ENCODE measurements around the gene PPP1R8. TPM values are rescaled to one million over a fixed set of nuclear protein-coding genes. Genes with fewer than 3 reads are reported as not detected.
"Not testable (repeated sequence)": the region's sequence is repeated elsewhere in the genome, so short reads cannot be mapped to it uniquely, and the experiment has no call there.

PPP1R8 gene
- polyA plus RNA-seq, 3 donors: 65.1 to 70.0 (median 67.5) TPM

DNA sequence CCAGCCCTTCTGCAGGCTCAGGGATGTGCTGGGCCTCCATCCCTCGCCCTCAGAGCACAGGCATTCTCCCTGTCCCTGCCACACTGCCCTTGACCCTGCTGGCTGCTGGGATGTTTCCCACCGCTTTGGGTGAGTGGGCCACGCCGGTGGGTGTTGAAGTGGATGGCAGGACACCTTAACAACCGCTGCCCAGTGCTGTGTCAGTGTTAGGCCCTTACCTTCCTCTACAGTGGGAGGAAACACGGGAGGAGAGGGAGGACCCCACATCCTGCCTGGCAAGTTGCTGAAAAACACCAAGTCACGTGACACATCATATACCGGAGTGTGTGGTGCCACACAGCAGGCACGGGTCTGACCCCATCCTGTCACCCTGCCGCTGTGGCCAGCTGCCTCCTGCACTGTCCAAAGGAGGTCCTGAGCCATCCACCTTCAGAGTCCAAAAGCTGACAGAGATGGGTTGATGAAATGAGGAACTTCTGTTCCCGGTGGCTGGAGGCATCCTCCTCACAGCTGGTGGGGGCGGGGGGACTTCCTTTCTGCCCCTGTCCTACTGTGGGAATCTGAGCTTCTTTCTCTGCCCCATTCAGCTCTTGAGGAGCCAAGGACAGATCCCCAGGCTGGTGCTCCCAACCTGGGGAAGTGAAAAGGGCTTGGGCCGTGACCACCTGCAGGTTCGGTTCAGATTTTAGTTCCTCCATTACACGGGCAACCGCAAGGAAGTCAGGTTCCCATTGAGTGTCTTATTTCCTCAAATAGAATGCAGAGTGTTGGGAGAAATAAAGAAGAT is 38.5 kb downstream of the PPP1R8 start:
- no peak for DNase-seq (ENCODE audit: low read depth in 3 of 3, low spot score in 2 of 3)

GRCh38 chr1:27869719-27870085 is 39.1 kb downstream of the PPP1R8 start:
- no peak for DNase-seq (ENCODE audit: low read depth in 3 of 3, low spot score in 2 of 3)

DNA sequence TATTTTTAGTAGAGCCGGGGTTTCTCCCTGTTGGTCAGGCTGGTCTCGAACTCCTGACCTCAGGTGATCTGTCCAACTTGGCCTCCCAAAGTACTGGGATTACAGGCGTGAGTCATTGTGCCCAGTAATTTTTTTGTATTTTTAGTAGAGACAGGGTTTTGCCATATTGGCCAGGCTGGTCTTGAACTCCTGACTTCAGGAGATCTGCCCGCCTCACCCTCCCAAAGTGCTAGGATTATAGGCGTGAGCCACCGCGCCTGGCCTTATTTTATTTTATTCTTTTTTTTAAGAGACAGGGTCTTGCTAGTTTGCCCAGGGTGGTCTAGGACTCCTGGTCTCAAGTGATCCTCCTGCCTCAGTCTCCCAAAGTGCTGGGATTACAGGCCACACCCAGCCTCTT is 40.5 kb downstream of the PPP1R8 start:
- not testable (repeated sequence) for DNase-seq (ENCODE audit: low read depth in 3 of 3, low spot score in 2 of 3)

DNA sequence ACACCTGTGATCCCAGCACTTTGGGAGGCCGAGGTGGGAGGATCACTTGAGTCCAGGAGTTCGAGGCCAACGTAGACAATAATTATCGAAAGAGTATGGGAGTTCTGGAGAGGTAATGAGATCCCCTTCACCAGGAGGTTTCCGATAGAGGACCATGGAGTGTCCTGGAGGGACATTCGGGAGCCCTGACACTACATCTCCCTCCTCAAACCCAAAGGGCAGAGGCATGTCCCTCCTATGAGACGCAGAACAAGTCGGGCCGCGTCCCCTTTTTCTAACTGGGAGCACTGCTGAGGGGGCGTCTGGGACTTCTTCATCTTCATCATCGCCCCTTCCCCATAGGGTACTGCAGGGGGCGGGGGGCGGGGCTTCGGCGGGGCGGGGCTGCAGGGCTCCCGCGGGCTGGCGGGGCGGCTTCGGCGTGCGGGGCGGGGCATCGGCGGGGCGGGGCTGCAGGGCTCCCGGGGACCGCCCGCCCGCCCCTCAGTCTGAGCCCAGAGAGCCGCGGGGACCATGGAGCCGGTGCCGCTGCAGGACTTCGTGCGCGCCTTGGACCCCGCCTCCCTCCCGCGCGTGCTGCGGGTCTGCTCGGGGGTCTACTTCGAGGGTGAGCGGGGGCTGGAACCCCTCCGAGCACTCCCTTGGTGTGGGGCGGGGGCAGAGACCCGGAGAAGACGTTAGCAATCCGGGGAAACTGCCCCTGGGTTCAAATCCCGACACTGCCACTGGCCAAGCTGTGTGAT is 41.6 kb downstream of the PPP1R8 start, which contains the start of gene THEMIS2:
TSS of gene THEMIS2 (plus strand) at position 486 of the 743 bp plus-strand sequence. CDS start at position 514, 28 bp downstream.
- no peak for DNase-seq (ENCODE audit: low read depth in 3 of 3, low spot score in 2 of 3)

- no peak for DNase-seq (ENCODE audit: low read depth in 3 of 3, low spot score in 2 of 3)
Observed at GRCh38 chr1:27872802-27873551, 42.4 kb downstream of the PPP1R8 start.

- DNase-seq (ENCODE audit: low read depth in 3 of 3, low spot score in 2 of 3): no peak
Observed at GRCh38 chr1:27873671-27874384, 43.2 kb downstream of the PPP1R8 start.

DNA sequence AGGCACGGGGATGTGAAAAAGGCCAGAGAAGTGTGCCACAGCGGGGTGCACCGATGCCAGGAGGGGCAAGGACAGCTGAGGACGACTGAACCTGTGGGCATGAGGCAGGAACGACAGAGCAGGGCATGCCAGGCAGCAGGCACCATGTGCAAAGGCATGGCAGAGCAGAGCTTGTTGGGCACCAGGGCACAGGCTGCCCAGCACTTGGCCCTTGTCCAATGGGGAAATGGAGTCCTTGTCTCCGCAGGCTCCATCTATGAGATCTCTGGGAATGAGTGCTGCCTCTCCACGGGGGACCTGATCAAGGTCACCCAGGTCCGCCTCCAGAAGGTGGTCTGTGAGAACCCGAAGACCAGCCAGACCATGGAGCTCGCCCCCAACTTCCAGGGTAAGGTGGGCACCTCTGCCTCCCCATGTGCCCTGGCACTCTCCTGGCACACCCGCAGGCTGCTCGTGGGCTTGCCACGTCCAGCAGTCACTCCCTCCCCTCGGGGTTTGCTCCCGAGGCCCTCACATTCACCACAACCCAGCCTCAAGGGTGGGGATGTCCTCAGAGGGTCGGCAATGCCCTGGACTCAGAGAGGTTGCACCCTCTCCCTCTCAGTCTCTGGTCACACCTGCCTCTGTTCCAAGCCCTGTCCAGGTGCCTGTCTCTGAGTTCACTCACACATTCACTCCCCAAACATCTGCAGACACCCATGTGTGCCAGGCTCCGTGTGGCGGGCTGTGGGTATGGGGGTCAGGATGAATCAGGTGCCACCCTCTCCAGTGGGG is 45.9 kb downstream of the PPP1R8 start:
- DNase-seq (ENCODE audit: low read depth in 3 of 3, low spot score in 2 of 3): no peak

- DNase-seq (ENCODE audit: low read depth in 3 of 3, low spot score in 2 of 3): no peak
Observed at GRCh38 chr1:27877115-27877416, 46.5 kb downstream of the PPP1R8 start.

DNA sequence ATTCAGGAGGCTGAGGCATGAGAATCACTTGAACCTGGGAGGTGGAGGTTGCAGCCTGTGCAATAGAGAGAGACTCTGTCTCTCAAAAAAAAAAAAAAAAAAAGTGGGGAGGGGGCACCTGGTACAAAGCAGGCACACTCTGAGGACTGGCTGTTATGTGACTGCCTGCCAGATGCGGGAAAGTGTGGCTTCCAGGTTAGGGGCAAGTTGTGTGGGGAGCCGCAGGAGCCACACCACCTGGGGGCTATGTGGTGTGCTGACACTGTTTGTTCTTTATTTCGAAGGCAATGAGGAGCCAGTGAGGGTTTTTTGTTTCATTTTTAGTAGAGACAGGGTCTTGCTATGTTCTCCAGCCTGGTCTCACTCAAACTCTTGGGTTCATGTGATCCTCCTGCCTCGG is 47.5 kb downstream of the PPP1R8 start:
- no peak for DNase-seq (ENCODE audit: low read depth in 3 of 3, low spot score in 2 of 3)

DNA sequence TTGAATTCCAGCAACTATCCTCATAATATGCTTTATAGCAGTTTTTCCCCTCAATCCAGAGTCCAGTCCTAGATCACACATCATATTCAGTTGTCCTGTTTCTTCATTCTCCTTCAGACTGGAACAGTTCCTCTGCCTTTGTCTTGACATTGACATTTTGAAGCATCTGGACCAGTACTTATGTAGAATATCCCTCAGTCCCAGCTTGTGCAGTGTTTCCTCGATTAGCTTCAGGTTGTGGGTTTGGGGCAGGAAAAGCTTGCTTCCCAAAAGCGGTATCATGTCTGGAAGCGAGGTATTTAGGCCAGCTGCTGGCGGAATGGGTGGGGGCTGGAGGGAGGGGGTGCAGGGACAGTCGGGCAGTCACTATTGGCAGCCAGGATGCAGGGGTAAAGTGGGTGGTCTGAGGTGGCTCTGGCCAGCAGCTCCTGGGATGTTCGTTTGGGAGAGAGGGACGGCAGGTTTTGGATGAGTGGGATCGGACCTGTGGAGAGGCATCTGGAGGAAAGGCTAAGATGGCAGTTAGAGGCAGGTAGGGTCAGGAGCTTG is 48.3 kb downstream of the PPP1R8 start:
- DNase-seq (ENCODE audit: low read depth in 3 of 3, low spot score in 2 of 3): no peak

DNA sequence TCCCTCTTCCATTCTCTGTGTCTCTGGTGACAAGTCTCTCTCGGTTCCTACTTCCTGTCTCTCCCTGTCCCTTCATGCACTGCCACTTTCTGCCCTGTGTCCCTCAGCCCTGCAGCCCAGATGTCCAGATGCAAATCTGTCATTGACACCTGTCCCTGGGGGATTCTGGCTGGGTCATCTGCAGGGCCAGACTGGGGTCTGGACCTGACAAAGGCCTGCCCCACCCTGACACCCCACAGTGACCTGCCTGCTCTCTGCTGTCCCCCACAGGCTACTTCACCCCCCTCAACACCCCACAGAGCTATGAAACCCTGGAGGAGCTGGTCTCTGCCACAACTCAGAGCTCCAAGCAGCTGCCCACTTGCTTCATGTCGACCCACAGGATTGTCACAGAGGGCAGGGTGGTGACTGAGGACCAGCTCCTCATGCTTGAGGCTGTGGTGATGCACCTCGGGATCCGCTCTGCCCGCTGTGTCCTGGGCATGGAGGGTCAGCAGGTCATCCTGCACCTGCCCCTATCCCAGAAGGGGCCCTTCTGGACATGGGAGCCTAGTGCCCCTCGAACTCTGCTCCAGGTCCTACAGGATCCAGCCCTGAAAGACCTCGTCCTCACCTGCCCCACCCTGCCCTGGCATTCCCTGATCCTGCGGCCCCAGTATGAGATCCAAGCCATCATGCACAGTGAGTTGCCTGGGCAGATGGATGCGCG is 48.9 kb downstream of the PPP1R8 start:
- DNase-seq (ENCODE audit: low read depth in 3 of 3, low spot score in 2 of 3): no peak

- no peak for DNase-seq (ENCODE audit: low read depth in 3 of 3, low spot score in 2 of 3)
Observed at GRCh38 chr1:27882543-27882903, 51.9 kb downstream of the PPP1R8 start.

DNA sequence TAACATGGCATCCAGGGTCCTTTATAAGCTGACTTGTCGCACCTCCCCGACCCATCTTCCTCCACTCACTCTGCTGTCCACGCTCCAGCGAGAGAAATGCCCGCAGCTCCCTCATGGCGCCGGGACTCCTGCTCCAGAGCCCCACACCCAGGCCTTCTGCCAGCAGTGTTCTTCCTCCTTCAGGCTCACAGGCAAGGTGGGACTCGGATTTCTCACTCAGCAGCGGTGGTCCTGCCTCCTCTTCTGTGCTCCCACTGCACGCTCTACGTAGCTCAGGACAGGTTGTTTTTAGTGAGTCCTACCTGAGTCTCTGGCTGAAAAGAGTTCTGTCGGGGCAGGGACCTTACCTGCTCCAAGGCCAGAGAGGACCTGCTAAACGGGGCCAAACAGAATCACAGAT is 53.0 kb downstream of the PPP1R8 start:
- no peak for DNase-seq (ENCODE audit: low read depth in 3 of 3, low spot score in 2 of 3)

DNA sequence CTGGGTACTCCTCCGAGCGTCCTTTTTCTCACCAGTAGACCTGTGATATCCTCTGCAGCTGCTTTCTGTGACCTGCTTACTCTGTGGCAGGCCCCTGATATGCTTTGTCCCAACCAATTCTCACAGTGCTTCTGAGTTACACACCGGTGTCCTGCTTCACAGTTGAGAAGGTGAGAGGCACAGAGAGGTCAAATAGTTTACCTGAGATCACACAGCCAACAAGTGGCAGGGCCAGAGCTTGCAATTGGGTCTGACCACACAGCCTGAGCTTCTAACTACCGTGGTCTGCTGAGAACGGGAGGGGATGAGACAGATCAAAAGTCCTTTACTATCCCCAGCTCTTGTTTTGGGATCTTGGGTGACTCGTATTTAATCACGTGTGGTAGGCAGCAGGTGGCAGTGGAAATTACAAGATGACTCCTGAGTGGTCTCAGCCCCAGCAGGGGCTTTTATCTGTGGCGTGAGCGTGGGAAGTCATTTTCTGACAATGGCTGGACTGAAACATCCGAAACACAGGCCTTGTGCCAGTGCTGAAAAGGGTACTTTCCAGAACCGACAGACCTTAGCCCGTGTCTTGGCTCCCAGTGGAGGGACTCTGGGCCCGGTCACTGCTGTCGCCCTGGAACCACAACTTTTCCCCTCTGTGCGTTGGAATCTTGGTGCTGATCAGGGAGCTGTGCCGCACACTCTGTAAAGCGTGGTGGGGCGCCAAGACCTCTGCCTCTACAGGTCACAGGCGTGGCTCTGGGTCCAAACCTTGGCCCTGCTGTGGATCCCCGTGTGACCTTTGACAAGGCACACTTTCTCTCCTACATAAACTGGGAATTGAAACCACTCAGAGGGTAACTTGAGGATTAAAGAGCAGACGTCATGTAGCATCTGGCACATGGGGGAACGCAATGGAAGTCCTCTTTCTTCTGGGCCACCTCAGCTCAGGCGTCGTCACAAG is 53.7 kb downstream of the PPP1R8 start:
- no peak for DNase-seq (ENCODE audit: low read depth in 3 of 3, low spot score in 2 of 3)

GRCh38 chr1:27885114-27885528 is 54.5 kb downstream of the PPP1R8 start:
- no peak for DNase-seq (ENCODE audit: low read depth in 3 of 3, low spot score in 2 of 3)

DNA sequence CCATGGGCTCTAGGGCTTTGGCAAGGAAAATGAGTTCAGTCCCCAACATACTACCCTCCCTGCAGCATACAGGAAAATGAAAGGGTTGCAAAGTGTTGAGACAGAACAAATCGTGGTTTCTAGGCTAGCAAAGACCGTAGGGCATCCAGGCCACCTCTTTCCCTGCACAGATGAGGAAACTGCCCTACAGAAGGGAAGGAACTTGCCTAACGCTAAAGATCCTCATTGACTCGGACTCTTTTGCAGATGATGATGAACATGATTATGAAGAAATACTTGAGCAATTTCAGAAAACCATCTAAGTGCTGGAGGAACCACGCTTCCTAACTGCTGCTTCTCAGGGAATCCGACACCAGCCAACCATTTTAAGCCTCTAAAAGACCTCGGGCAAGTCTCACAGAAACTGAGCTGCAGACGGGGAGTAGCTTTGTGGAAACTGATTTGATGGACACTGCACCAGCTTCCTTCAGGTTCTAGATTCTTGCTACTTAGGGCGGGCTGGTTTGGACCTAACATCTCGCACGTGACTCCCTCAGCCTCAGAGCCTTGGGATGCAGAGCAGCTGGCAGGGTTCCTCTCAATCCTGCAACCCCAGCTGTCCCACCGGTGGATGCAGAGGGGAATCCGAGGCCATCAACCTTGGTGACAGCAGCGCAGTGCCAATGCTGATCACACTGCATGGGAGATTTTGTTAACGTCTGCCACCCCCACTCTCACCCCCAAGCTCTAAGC is 55.2 kb downstream of the PPP1R8 start:
- no peak for DNase-seq (ENCODE audit: low read depth in 3 of 3, low spot score in 2 of 3)

DNA sequence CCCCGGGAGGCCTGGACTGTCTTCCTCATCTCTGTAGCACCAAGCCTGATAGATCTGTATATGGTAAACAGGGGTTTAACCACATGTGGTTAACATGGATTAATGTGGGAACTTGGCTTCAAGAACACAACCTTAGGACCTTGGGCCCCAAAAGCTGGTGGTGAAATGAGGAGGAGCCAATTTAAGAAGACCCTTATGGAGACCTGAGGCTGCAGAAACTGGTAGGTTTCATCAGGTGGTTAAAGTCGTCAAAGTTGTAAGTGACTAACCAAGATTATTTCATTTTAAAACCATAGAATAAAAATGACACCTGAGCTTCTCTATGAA is 55.7 kb downstream of the PPP1R8 start:
- no peak for DNase-seq (ENCODE audit: low read depth in 3 of 3, low spot score in 2 of 3)

DNA sequence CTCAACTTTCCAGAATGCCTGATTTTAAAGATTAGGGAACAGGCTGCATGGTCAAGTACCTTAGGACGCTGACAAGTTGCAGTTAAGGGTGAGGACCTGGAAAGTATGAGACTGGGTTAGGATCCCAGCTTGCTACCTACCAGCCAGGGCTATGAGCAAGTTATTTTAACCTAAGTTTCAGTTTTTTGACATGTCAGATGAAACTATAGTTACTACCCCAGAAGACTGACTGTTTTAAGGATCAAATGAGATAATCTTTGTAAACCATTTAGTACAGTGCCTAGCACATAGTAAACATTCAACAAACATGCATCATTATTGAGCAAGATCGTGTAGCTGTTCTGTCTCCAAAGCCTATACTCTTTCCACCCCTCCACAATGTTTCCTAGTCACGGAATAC is 56.2 kb downstream of the PPP1R8 start:
- DNase-seq (ENCODE audit: low read depth in 3 of 3, low spot score in 2 of 3): no peak

Measured in right renal cortex interstitium (tissue), 3 donors.